MM.1S (cell line): ENCODE measurements around the gene ARID3C.

Experiments
- DNase-seq: peaks from one replicate; pipeline ENCODE4 v3.0.0-alpha.2; 2015
- H2AFZ ChIP-seq: fragments of 300-600 bp; sonication (generic); 2 replicates; pipeline ENCODE4 v1.6.0; 2016; ENCODE audit warnings: antibody characterized with exemption, low read length
- H3F3A ChIP-seq: fragments of 300-600 bp; sonication (generic); 2 replicates; pipeline ENCODE4 v1.6.1; 2016; ENCODE audit warnings: mild to moderate bottlenecking, antibody characterized with exemption, low read length, moderate library complexity, mixed read lengths; ENCODE audit not compliant: insufficient read depth
- H3K27ac ChIP-seq: fragments of 300-600 bp; sonication (generic); 2 replicates; pipeline ENCODE4 v1.5.1; 2016; ENCODE audit warnings: mild to moderate bottlenecking, low read length
- H3K27me3 ChIP-seq: fragments of 300-600 bp; sonication (generic); replicated peaks from 2 replicates; pipeline ENCODE4 v1.6.0; 2016; ENCODE audit warnings: low read length; ENCODE audit not compliant: insufficient read depth
- H3K36me3 ChIP-seq: fragments of 300-600 bp; sonication (generic); replicated peaks from 2 replicates; pipeline ENCODE4 v1.6.1; 2016; ENCODE audit warnings: mild to moderate bottlenecking, low read length, mixed read lengths; ENCODE audit not compliant: insufficient read depth
- H3K4me1 ChIP-seq: fragments of 300-600 bp; sonication (generic); 2 replicates; pipeline ENCODE4 v1.6.1; 2016; ENCODE audit warnings: low read length, mixed read lengths
- H3K4me2 ChIP-seq: fragments of 300-600 bp; sonication (generic); 2 replicates; pipeline ENCODE4 v1.6.0; 2016; ENCODE audit warnings: low read depth, low read length
- H3K4me3 ChIP-seq: fragments of 300-600 bp; sonication (generic); 2 replicates; pipeline ENCODE4 v1.5.1; 2016; ENCODE audit warnings: low read length, mixed read lengths
- H3K79me2 ChIP-seq: fragments of 300-600 bp; sonication (generic); 2 replicates; pipeline ENCODE4 v1.6.1; 2016; ENCODE audit warnings: mixed run types, low read length, mixed read lengths
- H3K9ac ChIP-seq: fragments of 300-600 bp; sonication (generic); 2 replicates; pipeline ENCODE4 v1.6.1; 2016; ENCODE audit warnings: low read length, mixed read lengths
- H3K9me2 ChIP-seq: fragments of 300-600 bp; sonication (generic); replicated peaks from 2 replicates; pipeline ENCODE4 v1.6.1; 2016; ENCODE audit warnings: mild to moderate bottlenecking, low read length, mixed read lengths; ENCODE audit not compliant: insufficient read depth
- H3K9me3 ChIP-seq: fragments of 300-600 bp; sonication (generic); replicated peaks from 2 replicates; pipeline ENCODE4 v1.6.1; 2016; ENCODE audit warnings: mild to moderate bottlenecking, low read length, mixed read lengths; ENCODE audit not compliant: insufficient read depth
- H4K20me1 ChIP-seq: fragments of 300-600 bp; sonication (generic); 2 replicates; pipeline ENCODE4 v1.6.1; 2016; ENCODE audit warnings: mild to moderate bottlenecking, low read length, moderate library complexity, mixed read lengths; ENCODE audit not compliant: insufficient read depth
- EZH2 ChIP-seq: fragments of 300-600 bp; sonication (generic); optimal IDR thresholded peaks from 2 replicates; pipeline ENCODE3; 2017; ENCODE audit warnings: low read depth, mild to moderate bottlenecking, antibody characterized with exemption, low read length, mixed read lengths
- EZH2phosphoT487 ChIP-seq: fragments of 300-600 bp; sonication (generic); IDR thresholded peaks from 2 replicates; pipeline ENCODE4 v1.6.1; 2018; ENCODE audit warnings: antibody characterized with exemption, low read length
- TF ChIP-seq, protein P1 (sequence below): fragments of 300-600 bp; sonication (generic); IDR thresholded peaks from 2 replicates; pipeline ENCODE4 v1.5.1; 2016; ENCODE audit warnings: antibody characterized with exemption, low read length, mixed read lengths

Gene ARID3C

DNA sequence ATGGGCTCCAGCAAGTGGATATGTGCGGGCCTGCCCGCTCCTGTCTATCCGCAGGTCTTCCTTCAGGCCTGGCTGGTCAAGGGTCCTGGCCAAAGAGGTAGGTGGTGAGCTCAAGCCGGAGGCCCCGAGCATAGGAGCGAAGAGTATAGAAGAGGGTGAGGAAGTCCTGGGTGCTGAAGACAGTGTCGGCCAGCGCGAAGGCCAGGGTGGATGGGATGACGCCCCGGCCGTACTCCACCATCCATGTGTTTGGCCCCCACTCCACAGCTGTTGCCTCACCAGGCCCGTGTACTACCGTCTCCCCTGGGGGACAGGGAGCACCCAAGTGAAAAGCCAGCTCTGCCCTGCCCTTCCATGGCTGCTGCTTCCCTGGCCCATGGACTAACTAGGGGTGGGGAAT lies 6.7 kb upstream of the ARID3C start:
- Histone ChIP-seq H3K9me3 (no peaks in the 10 kb centered on the region), H3K27me3 (peaks cover 9% of the 10 kb centered on the region), H4K20me1 (no peaks in the 10 kb centered on the region), H3K4me1 (peaks cover 4% of the 10 kb centered on the region), H3F3A (peaks cover 7% of the 10 kb centered on the region; the same call in 1 of the 2 replicates), H3K4me3 (no peak overlapping the region), H3K36me3 (no peaks in the 10 kb centered on the region), H3K79me2 (peaks cover 25% of the 10 kb centered on the region), H2AFZ (no peak overlapping the region), H3K9ac (no peak overlapping the region), H3K4me2 (0 out of 2 replicates have a peak overlapping the region, but pooled peaks have one; percentile 16), H3K9me2 (no peaks in the 10 kb centered on the region), H3K27ac (no peak overlapping the region)
- DNase-seq, result no peak
- TF ChIP-seq EZH2 (no peak), EZH2phosphoT487 (no peak)
- TF ChIP-seq, protein P1, sequence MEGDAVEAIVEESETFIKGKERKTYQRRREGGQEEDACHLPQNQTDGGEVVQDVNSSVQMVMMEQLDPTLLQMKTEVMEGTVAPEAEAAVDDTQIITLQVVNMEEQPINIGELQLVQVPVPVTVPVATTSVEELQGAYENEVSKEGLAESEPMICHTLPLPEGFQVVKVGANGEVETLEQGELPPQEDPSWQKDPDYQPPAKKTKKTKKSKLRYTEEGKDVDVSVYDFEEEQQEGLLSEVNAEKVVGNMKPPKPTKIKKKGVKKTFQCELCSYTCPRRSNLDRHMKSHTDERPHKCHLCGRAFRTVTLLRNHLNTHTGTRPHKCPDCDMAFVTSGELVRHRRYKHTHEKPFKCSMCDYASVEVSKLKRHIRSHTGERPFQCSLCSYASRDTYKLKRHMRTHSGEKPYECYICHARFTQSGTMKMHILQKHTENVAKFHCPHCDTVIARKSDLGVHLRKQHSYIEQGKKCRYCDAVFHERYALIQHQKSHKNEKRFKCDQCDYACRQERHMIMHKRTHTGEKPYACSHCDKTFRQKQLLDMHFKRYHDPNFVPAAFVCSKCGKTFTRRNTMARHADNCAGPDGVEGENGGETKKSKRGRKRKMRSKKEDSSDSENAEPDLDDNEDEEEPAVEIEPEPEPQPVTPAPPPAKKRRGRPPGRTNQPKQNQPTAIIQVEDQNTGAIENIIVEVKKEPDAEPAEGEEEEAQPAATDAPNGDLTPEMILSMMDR, result no peak

DNA sequence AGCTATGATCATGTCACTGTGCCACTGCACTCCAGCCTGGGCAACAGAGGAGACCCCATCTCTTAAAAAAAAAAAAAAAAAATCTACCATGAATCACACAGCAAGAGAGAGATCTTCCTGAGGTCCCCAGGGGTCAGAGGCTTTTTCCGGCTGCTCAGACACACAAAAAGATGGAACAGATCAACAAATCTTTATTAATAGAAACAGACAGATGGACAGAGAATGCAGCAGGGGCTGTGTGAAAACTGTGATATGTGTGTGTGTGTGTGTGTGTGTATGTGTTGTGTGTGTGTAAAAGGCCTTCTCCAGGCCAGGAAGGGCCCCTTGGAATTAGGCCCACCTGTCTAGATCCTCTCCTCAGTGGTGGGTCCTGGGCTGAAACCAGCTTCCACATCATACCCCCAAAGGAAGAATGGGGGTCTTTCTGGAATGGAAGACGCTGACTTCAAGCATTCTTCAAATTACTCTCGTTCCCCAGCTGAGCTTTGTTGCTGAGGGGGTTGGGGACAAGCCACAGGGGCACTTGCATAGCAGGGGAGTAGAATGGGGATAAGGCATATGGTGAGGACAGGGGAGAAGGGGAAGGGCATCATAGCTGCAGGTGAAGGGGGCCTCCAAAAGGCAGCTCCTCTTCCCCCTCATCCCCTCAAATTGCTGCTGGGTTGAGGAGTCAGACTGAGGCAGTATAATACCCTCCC lies 5.8 kb upstream of the ARID3C start:
- Histone ChIP-seq H3K9ac (no peak overlapping the region), H3K79me2 (peaks cover 25% of the 10 kb centered on the region), H3K4me3 (no peak overlapping the region), H3K27ac (no peak overlapping the region), H3K9me3 (no peaks in the 10 kb centered on the region), H3K27me3 (peaks cover 17% of the 10 kb centered on the region), H4K20me1 (no peaks in the 10 kb centered on the region), H3K4me1 (peaks cover 4% of the 10 kb centered on the region), H3K9me2 (no peaks in the 10 kb centered on the region), H2AFZ (no peak overlapping the region), H3F3A (peaks cover 7% of the 10 kb centered on the region; the same call in 1 of the 2 replicates), H3K4me2 (no peak overlapping the region), H3K36me3 (no peaks in the 10 kb centered on the region)
- no peak for TF ChIP-seq EZH2
- TF ChIP-seq EZH2phosphoT487, result no peak
- TF ChIP-seq, protein P1, result no peak
- no peak for DNase-seq

GRCh38 chr9:34633851-34634550 lies 5.1 kb upstream of the ARID3C start:
- H3K36me3 ChIP-seq, result no peaks in the 10 kb centered on the region
- H3K4me1 ChIP-seq, result peaks cover 8% of the 10 kb centered on the region
- H3K9me2 ChIP-seq, result no peaks in the 10 kb centered on the region
- no peak overlapping the region for H3K4me2 ChIP-seq
- no peak overlapping the region for H3K27ac ChIP-seq
- DNase-seq, result peak; percentile 62
- H4K20me1 ChIP-seq, result no peaks in the 10 kb centered on the region
- no peaks in the 10 kb centered on the region for H3K9me3 ChIP-seq
- H3K4me3 ChIP-seq, result no peak overlapping the region
- H3K27me3 ChIP-seq, result peaks cover 24% of the 10 kb centered on the region
- H3F3A ChIP-seq, result peaks cover 7% of the 10 kb centered on the region; the same call in 1 of the 2 replicates
- peaks cover 25% of the 10 kb centered on the region for H3K79me2 ChIP-seq
- H2AFZ ChIP-seq, result no peak overlapping the region
- H3K9ac ChIP-seq, result no peak overlapping the region
- TF ChIP-seq, protein P1, result peak; percentile 90
- TF ChIP-seq EZH2 (no peak), EZH2phosphoT487 (no peak)
